ENCODE measurements around the gene ANKRD52. TPM values are rescaled to one million over a fixed set of nuclear protein-coding genes. Genes with fewer than 3 reads are reported as not detected.

ANKRD52 gene
- polyA plus RNA-seq, 2 of the 4 experiments (the other 2 are of a cell fraction), result 26.1 to 48.7 TPM

DNA sequence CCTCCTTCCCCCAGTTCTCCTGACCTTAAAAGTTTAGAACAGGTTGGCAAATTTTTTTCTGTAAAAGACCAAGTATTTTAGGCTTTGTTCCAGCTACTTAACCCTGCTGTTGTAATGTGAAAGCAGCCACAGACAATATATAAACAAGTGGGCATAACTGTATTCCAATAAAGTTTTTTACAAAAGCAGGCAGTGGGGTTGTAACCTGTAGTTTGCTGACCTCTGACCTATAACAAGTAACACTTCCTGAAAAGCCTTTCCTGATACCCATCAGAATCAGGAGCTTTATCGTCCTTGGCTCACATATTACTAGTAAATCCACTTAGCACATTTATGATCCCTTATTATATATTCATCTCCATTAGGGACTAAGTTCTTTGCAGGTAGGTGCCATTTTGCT, 55.8 kb downstream of the ANKRD52 start:
- Histone ChIP-seq H3K4me1 (no peaks in the 10 kb centered on the region), H3K27ac (no peak overlapping the region), H3K9me3 (no peaks in the 10 kb centered on the region), H3K4me2 (no peak overlapping the region), H3K4me3 (no peak overlapping the region)
- ChIA-PET CTCF (interaction anchor here (0.8 to 2.7 kb wide), 8 partner anchors 10 to 82 kb away, joined by 3 to 19 read pairs (median 4); partner anchors contain the start of gene SMARCC2), POLR2A (interaction anchor here (3.4 kb wide), 1 partner anchor 19 kb away, joined by 17 read pairs; the partner anchor contains the start of gene RNF41)
- FAIRE-seq (no peak), DNase-seq (ENCODE audit: low read depth in 1 of 2, low spot score in 1 of 2) (no peak), ATAC-seq (no peak)
- WGBS (ENCODE audit: missing lambda C conversion rate), result 93% methylated on average over 1 of the region's 1 CpG
- no peak for TF ChIP-seq HOXB5 (CRISPR knock-in tag; IDR thresholded peaks at IDR 0.05)
- no peak for TF ChIP-seq RAD21 (conservative IDR thresholded peaks at IDR 0.05 in 1 of 2, IDR thresholded peaks at IDR 0.05 in 1 of 2)
- TF ChIP-seq HOXB13 (CRISPR knock-in tag; IDR thresholded peaks at IDR 0.05; ENCODE audit: low read depth), result no peak
- no peak for TF ChIP-seq ZFP36 (IDR thresholded peaks at IDR 0.05; ENCODE audit: borderline replicate concordance, partially characterized antibody)
- TF ChIP-seq EHF (CRISPR knock-in tag; IDR thresholded peaks at IDR 0.05), result no peak
- TF ChIP-seq MAFK (IDR thresholded peaks at IDR 0.05; ENCODE audit: partially characterized antibody), result no peak
- TF ChIP-seq RCOR1 (IDR thresholded peaks at IDR 0.05; ENCODE audit: low read depth, low read length), result no peak
- no peak for TF ChIP-seq TP53 (CRISPR knock-in tag; IDR thresholded peaks at IDR 0.05)

GRCh38 chr12:56198836-56199235, 59.3 kb downstream of the ANKRD52 start:
- H3K9me3 ChIP-seq, result no peaks in the 10 kb centered on the region
- WGBS (ENCODE audit: missing lambda C conversion rate), result 74% methylated on average over 1 of the region's 1 CpG
- ChIA-PET POLR2A (no interaction called here), CTCF (interaction anchor here (0.9 to 6.3 kb wide), 4 partner anchors 7 to 23 kb away, joined by 3 to 46 read pairs (median 13); partner anchors contain the start of genes RNF41 and SMARCC2)
- H3K27ac ChIP-seq, result no peak overlapping the region
- H3K4me3 ChIP-seq, result no peak overlapping the region
- ATAC-seq (no peak), FAIRE-seq (no peak), DNase-seq (ENCODE audit: low read depth in 1 of 2, low spot score in 1 of 2) (no peak)
- no peaks in the 10 kb centered on the region for H3K4me1 ChIP-seq
- H3K4me2 ChIP-seq, result no peak overlapping the region
- TF ChIP-seq EP300 (IDR thresholded peaks at IDR 0.05), result no peak
- no peak for TF ChIP-seq ESRRA (IDR thresholded peaks at IDR 0.05; ENCODE audit: borderline replicate concordance, low read length)
- no peak for TF ChIP-seq JUN (IDR thresholded peaks at IDR 0.05)
- TF ChIP-seq, protein P1, sequence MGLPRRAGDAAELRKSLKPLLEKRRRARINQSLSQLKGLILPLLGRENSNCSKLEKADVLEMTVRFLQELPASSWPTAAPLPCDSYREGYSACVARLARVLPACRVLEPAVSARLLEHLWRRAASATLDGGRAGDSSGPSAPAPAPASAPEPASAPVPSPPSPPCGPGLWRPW (IDR thresholded peaks at IDR 0.05), result no peak
- no peak for TF ChIP-seq GATA3 (IDR thresholded peaks at IDR 0.05; ENCODE audit: borderline replicate concordance)
- no peak for TF ChIP-seq SREBF2 (IDR thresholded peaks at IDR 0.05)
- no peak for TF ChIP-seq RCOR1 (IDR thresholded peaks at IDR 0.05; ENCODE audit: low read depth, low read length)
- TF ChIP-seq HOXB13 (CRISPR knock-in tag; IDR thresholded peaks at IDR 0.05; ENCODE audit: low read depth), result no peak
- no peak for TF ChIP-seq NR3C1 (IDR thresholded peaks at IDR 0.05)
- no peak for TF ChIP-seq PHF8 (IDR thresholded peaks at IDR 0.05; ENCODE audit: borderline replicate concordance, low read depth)
- no peak for TF ChIP-seq POLR2AphosphoS2 (conservative IDR thresholded peaks at IDR 0.05; ENCODE audit: low read length)
- TF ChIP-seq E2F6 (IDR thresholded peaks at IDR 0.05; ENCODE audit: borderline replicate concordance, low read depth), result no peak
- TF ChIP-seq FOXS1 (CRISPR knock-in tag; IDR thresholded peaks at IDR 0.05), result no peak

- FAIRE-seq (no peak), DNase-seq (ENCODE audit: low read depth in 1 of 2, low spot score in 1 of 2) (no peak), ATAC-seq (no peak)
- no peak overlapping the region for H3K27ac ChIP-seq
- POLR2A ChIA-PET, result no interaction called here
- no peaks in the 10 kb centered on the region for H3K4me1 ChIP-seq
- H3K4me2 ChIP-seq, result no peak overlapping the region
- CTCF ChIA-PET, result interaction anchor here (1.0 to 6.3 kb wide), 7 partner anchors 8 to 78 kb away, joined by 3 to 46 read pairs (median 9); partner anchors contain the start of genes ANKRD52, RNF41 and SMARCC2
- 80% methylated on average over 9 of the region's 9 CpGs for WGBS (ENCODE audit: missing lambda C conversion rate)
- H3K4me3 ChIP-seq, result no peak overlapping the region
- no peaks in the 10 kb centered on the region for H3K9me3 ChIP-seq
- TF ChIP-seq ZFP36 (IDR thresholded peaks at IDR 0.05; ENCODE audit: borderline replicate concordance, partially characterized antibody) (no peak), JUN (IDR thresholded peaks at IDR 0.05) (no peak), POLR2AphosphoS2 (conservative IDR thresholded peaks at IDR 0.05; ENCODE audit: low read length) (no peak), KDM1A (IDR thresholded peaks at IDR 0.05; ENCODE audit: low read depth) (no peak), USF2 (IDR thresholded peaks at IDR 0.05) (no peak), GATA3 (IDR thresholded peaks at IDR 0.05; ENCODE audit: borderline replicate concordance) (no peak), MAFK (IDR thresholded peaks at IDR 0.05; ENCODE audit: partially characterized antibody) (no peak), PHF8 (IDR thresholded peaks at IDR 0.05; ENCODE audit: borderline replicate concordance, low read depth) (no peak), MAZ (IDR thresholded peaks at IDR 0.05; ENCODE audit: borderline replicate concordance, low read depth, low read length) (no peak), BHLHE40 (IDR thresholded peaks at IDR 0.05; ENCODE audit: low read depth, low read length) (no peak), E2F6 (IDR thresholded peaks at IDR 0.05; ENCODE audit: borderline replicate concordance, low read depth) (no peak), RAD21 (conservative IDR thresholded peaks at IDR 0.05 in 1 of 2, IDR thresholded peaks at IDR 0.05 in 1 of 2) (no peak), EHF (CRISPR knock-in tag; IDR thresholded peaks at IDR 0.05) (no peak), ZC3H11A (IDR thresholded peaks at IDR 0.05) (no peak), RARB (CRISPR knock-in tag; IDR thresholded peaks at IDR 0.05) (no peak), MYC (IDR thresholded peaks at IDR 0.05; ENCODE audit: borderline replicate concordance, low read length) (no peak), ZSCAN20 (CRISPR knock-in tag; IDR thresholded peaks at IDR 0.05) (no peak)
- TF ChIP-seq, protein P1 (IDR thresholded peaks at IDR 0.05), result no peak
These were observed 60.1 kb downstream of the ANKRD52 start for GRCh38 chr12:56197921-56198635.

Data from A549 (cell line).